Activated naive CD4-positive, alpha-beta T cell treated with anti-CD3 and anti-CD28 coated beads, Interleukin-2, amount 50 U/mL, for 16 hours (primary cell): ENCODE measurements around the gene MARCO.

Source experiments
- DNase-seq: peaks from one replicate; pipeline ENCODE4 v3.0.0-alpha.2; 2020

The MARCO gene

GRCh38 chr2:118942031-118942430 is at the start of gene MARCO:
TSS of gene MARCO (plus strand) at chr2:118942194. CDS start at chr2:118942301, 107 bp downstream.
- no peak for DNase-seq

- no peak for DNase-seq
These were observed 48.9 kb upstream of the MARCO start for GRCh38 chr2:118893100-118893499.

DNA sequence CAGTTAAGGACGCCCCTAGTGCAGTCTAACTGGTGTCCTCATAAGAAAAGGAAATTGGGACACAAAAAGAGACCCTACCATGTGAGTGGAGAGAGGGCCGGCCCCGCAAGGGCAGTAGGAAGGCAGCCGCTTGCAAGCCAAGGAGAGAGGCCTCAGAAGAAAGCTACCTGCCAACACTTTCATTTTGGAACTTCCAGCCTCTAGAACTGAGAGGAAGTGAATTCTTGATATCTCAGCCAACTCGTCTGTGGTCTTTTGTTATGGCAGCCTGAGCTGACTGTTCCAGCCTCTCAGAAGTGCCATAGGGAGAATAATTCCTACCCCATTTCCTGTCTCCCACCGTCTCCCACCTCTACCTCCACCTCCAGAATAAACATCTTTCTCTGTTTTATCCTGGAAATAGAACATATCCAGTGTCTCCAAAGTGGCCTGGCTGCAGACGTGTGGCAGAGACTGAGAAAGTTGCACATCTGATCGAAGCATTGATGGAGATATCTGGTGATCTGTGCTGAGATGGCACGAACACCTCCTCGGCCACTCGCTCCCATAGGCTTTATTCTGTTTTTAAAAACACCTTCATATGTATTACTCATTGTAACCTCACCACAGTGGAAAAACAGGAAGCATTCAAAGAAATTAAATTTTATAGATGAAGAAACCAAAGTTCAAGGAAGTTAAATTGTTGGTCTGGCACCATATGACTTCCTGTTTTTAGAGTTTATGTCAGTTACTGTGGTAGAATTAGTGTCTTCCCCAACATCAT is 39.5 kb upstream of the MARCO start:
- no peak for DNase-seq

GRCh38 chr2:118903029-118903351 is 39.0 kb upstream of the MARCO start:
- no peak for DNase-seq

DNA sequence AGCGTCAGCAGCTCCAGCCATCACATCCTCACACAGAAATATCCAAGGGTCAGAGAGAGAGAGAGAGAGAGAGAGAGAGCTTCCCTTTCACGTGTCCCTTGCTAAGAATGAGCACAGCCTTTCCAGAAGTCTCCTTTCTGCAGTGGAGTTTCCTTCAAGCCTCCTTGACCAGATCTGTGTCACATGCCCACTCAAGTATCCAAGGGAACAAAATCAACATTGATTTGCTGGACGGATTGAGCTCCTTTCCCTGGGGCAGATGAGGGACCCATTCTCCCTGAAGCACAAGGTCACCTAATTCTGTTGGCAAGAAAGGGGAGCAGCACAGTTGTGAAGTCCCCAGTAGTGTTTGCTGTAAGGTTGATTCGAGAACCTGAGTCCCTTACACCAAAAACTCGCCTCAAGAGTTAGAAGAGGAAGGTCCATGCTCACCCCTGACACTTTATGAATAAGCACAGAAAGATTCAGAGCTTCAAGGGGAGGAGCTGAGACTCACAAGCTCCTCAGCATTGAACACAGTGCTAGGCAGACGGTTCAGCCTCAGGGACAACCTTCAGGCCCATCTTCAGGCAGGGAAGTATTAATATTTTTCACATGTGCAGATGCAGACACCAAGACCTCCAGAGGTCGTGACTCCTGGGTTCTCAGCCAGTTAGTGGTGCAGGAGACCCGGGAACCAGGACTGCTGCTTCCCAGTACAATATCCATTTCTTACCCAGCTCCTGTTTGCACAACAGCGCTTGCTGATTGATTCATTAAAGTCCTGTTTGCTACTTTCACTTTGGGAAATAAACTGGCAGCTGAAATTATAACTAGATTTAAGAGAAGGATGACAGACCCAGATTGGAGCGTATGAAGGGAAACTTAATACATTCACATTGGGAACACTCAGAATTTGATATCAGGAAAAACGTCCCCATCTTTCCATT is 38.2 kb upstream of the MARCO start:
- no peak for DNase-seq

- DNase-seq = no peak
These were observed 36.8 kb upstream of the MARCO start for GRCh38 chr2:118905206-118905605.

DNA sequence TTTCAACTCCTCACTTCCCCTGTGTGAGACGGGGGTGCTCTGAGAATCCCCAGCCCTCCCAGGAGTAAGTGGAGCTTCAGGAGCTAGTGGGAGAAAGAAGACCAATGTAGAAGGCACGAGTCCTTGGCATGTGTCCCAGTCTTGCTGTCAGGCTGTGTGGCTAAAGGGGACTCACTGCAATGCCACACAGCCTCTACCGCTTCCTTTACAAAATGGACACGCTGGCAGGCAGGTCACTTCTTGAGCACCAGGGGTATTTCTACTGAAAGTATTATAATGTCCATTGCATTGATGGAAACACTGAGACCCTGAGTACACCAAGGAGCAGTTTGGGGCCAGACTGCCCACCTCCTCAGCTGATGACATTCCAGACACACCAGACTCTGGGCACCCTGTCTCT is 35.8 kb upstream of the MARCO start:
- DNase-seq = no peak

DNA sequence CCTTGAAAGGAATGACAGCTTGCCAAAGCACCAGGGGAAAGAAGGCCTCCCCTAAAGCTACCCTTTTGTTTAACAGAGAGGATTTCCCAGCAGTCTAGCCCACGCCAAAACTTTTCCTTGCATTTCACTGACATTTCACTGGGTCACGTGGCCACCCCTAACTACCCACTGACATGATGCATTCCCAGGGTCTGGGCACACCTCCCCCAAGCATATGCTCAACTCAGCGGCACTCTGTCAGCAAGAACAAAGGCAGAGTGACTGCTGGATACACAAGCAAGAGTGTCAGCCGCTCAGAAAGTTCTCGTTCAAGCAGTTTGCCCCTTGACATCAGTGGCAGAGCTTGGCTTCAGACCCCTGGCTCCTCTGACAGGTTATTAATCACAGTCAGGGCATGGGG is 34.2 kb upstream of the MARCO start:
- DNase-seq = no peak

GRCh38 chr2:118909191-118909590 is 32.8 kb upstream of the MARCO start:
- no peak for DNase-seq

- DNase-seq = no peak
These were observed 30.7 kb upstream of the MARCO start for GRCh38 chr2:118911166-118911856.

DNA sequence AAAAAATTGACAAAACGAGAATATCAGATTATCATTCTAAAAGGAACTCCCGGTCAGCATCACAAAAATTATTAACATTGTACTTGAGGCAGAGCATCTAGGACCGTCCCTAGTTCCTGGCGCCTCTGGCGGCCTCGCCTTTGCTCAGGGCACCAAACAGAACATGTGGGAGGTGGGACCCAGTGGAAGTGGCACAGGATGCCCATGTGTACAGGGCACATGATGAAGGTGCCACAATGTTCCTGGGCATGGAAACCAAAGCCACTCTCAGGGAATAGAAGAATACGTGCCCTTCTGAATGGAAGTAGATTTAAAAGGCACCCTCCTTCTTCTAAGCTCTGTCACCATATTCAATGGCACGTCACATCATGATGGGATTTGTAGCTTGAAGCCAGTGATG is 30.1 kb upstream of the MARCO start:
- DNase-seq = no peak

- DNase-seq = no peak
These were observed 28.7 kb upstream of the MARCO start for GRCh38 chr2:118913131-118913802.

GRCh38 chr2:118913803-118914645 is 28.0 kb upstream of the MARCO start:
- DNase-seq = no peak

DNA sequence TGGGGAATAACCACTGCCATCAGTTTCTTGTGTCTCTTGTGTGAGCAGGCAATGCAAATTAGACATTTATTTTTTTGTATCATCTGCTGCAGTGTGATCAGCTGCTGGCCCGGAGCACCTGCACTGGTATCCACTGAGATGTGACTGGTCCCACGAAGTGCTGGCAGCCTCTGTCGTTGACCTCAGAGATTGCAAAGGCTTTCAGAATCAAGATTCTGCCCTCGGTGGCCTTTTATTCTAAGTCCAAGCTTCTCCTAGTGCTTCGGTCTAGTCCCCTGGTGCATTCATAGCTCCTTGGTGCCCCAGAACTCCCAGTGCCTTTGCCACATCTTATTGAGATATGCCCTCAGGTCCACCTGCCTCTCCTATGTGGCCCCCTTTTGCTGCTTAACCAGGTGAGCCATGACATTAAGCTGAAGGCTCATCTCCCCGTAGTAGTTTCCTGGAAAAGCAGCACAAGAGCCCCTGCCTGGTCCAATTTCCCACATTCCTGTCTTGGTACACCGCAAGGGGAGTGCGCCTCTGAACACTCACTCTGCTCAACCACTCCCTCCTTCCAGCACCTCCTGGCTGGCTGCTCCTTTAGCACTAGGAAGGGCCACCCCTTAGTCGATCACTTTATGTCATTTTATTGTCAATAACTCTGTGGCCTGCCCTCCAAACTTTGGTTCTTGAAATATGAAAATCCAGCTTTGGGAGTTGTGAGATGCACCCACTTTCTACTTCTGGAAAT is 27.1 kb upstream of the MARCO start:
- DNase-seq = no peak

DNA sequence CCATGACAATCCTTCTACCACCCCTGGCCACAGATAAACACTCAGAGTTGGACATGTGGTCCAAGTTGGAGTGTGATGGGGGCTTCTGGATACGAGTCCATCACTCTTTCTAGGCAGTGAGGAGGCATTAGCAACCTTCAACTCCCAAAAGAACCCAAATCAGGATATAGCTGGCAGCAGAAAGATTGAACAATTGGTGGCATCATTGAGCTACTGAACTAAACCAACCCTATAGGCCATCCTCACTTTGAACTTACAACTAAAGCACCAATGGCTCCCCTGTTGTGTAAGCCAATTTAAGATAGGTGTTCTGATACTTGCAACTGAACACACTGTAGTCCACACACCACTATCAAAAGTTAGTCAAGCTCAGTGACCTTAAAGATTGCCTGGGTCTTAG is 24.0 kb upstream of the MARCO start:
- no peak for DNase-seq

- no peak for DNase-seq
These were observed 20.3 kb upstream of the MARCO start for GRCh38 chr2:118921646-118922045.

- DNase-seq = no peak
These were observed 19.7 kb upstream of the MARCO start for GRCh38 chr2:118922254-118922653.

DNA sequence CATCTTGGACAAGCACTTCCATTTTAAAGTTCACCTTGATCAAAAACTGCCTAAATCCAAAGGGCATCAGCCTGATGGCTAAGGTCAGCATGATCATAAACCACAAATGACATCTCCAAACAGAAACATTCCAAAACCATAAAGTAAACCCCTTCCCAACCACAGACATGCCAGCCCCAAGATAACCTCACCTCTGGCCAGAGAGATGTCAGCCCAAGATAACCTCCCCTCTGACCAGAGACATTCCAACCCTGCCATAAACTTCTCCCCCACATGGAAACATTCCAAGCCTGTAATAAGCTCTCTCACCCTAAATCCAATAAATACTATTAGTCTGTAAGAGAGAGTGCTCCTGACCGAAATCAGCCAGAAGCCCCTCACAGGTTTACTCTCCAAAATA is 18.6 kb upstream of the MARCO start:
- no peak for DNase-seq

DNA sequence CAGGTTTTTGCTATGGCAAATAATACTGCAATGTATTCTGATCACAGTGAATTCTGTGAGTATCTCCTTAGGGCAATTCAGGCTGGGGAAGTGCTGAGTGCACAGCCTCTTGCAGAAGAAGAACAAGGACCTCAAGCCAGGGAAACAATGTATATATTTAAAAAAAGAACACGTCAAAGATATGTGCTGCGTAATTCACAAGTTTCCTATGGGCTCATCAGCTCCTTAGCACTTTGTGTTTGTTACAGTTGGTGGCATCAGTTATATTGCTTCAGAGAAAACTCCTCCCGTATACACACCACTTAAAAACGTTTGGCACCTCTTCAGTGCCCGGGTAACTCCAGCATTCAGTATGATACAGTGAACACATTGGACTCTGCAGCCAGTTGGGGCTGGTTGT is 16.5 kb upstream of the MARCO start:
- no peak for DNase-seq

- no peak for DNase-seq
These were observed 16.0 kb upstream of the MARCO start for GRCh38 chr2:118925981-118926380.

DNA sequence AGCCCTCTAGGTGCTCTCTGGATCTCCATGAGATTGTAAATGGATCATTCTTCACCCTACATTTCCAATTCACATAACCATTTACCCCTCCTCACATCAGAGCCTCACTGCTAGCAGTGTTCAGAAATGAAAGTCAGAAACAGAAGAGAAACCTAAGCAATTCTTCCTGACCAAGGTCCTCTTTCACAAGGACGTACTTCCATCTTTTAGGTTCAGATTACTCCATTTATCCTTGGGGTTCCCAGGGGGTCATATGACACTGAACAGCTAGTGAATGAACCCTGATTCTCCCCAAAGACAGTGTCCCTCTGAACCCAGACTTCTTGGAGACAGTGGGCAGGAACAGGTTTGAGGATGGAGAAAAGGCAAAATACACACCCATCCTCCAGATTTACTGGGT is 12.9 kb upstream of the MARCO start:
- no peak for DNase-seq
